GM23338 (cell line): ENCODE data around the gene EIF3K. TPM values are rescaled to one million over a fixed set of nuclear protein-coding genes. Genes with fewer than 3 reads are reported as not detected.

Experiments used
- ATAC-seq: fragments of 200-7000 bp; cut with Tn5 transposase; 3 replicates; pipeline ENCODE4 v1.9.1; 2020
- DNase-seq: peaks from one replicate; pipeline ENCODE4 v3.0.0-alpha.2; 2015; ENCODE audit warnings: low spot score
- H2AFZ ChIP-seq: fragments of 200-600 bp; sonication (generic); 2 replicates; pipeline ENCODE4 v1.8.0; 2016; ENCODE audit warnings: antibody characterized with exemption, mild to moderate bottlenecking, moderate library complexity
- H3F3A ChIP-seq: fragments of 200-600 bp; sonication (generic); replicated peaks from 2 replicates; pipeline ENCODE4 v1.8.0; 2017; ENCODE audit warnings: antibody characterized with exemption, mixed run types, low read depth
- H3K27ac ChIP-seq: fragments of 200-600 bp; sonication (generic); 2 replicates; pipeline ENCODE4 v1.6.1; 2016; ENCODE audit warnings: low read depth
- H3K27me3 ChIP-seq: fragments of 200-600 bp; sonication (generic); 2 replicates; pipeline ENCODE4 v1.8.0; 2016; ENCODE audit warnings: mild to moderate bottlenecking, mixed run types, moderate library complexity; ENCODE audit not compliant: insufficient read depth
- H3K36me3 ChIP-seq: fragments of 200-600 bp; sonication (generic); 2 replicates; pipeline ENCODE4 v1.8.0; 2016; ENCODE audit warnings: mild to moderate bottlenecking; ENCODE audit not compliant: insufficient read depth
- H3K4me1 ChIP-seq: fragments of 200-600 bp; sonication (generic); 2 replicates; pipeline ENCODE4 v1.8.0; 2016; ENCODE audit warnings: mild to moderate bottlenecking, moderate library complexity; ENCODE audit not compliant: insufficient read depth
- H3K4me2 ChIP-seq: fragments of 200-600 bp; sonication (generic); 2 replicates; pipeline ENCODE4 v1.7.1; 2017; ENCODE audit warnings: mixed run types
- H3K4me3 ChIP-seq: fragments of 200-600 bp; sonication (generic); 2 replicates; pipeline ENCODE4 v1.6.1; 2016; ENCODE audit warnings: mixed run types
- H3K79me2 ChIP-seq: fragments of 200-600 bp; sonication (generic); replicated peaks from 2 replicates; pipeline ENCODE4 v1.8.0; 2017; ENCODE audit warnings: mild to moderate bottlenecking; ENCODE audit not compliant: insufficient read depth
- H3K9me2 ChIP-seq: fragments of 200-600 bp; sonication (generic); 2 replicates; pipeline ENCODE4 v1.8.0; 2017; ENCODE audit not compliant: insufficient read depth
- H4K20me1 ChIP-seq: fragments of 200-600 bp; sonication (generic); replicated peaks from 2 replicates; pipeline ENCODE4 v1.8.0; 2017; ENCODE audit warnings: mild to moderate bottlenecking; ENCODE audit not compliant: insufficient read depth
- H3K27ac Mint-ChIP-seq: 2 replicates; pipeline ENCODE4 v1.8.0; 2020; ENCODE audit warnings: inconsistent platforms, mild to moderate bottlenecking, moderate library complexity, mixed read lengths
- H3K27me3 Mint-ChIP-seq: 3 replicates; pipeline ENCODE4 v1.8.0; 2022; ENCODE audit warnings: low read depth, mild to moderate bottlenecking, moderate library complexity, mixed read lengths, inconsistent platforms; ENCODE audit not compliant: insufficient read depth, poor library complexity
- H3K36me3 Mint-ChIP-seq: 3 replicates; pipeline ENCODE4 v1.8.0; 2021; ENCODE audit warnings: low read depth, mild to moderate bottlenecking, inconsistent platforms, moderate library complexity, mixed read lengths
- H3K4me1 Mint-ChIP-seq: 3 replicates; pipeline ENCODE4 v1.8.0; 2020; ENCODE audit warnings: mild to moderate bottlenecking, inconsistent platforms, mixed read lengths
- H3K4me3 Mint-ChIP-seq: 3 replicates; pipeline ENCODE4 v1.8.0; 2021; ENCODE audit warnings: moderate library complexity, mild to moderate bottlenecking, inconsistent platforms, mixed read lengths
- H3K9me3 Mint-ChIP-seq: 3 replicates; pipeline ENCODE4 v1.8.0; 2020; ENCODE audit warnings: moderate library complexity, mild to moderate bottlenecking, inconsistent platforms, mixed read lengths
- CREB1 ChIP-seq: fragments of 250-450 bp; sonication (Bioruptor Pico); IDR thresholded peaks from 2 replicates; pipeline ENCODE4 v1.5.0; 2020; ENCODE audit warnings: low read depth, mild to moderate bottlenecking, moderate library complexity
- EZH2phosphoT487 ChIP-seq: fragments of 200-600 bp; sonication (generic); IDR thresholded peaks from one replicate; pipeline ENCODE4 v1.8.1; 2018; ENCODE audit warnings: antibody characterized with exemption; ENCODE audit not compliant: unreplicated experiment
- NANOG ChIP-seq: IDR thresholded peaks from 2 replicates; pipeline ENCODE4 v1.6.1; 2016; ENCODE audit warnings: antibody characterized with exemption, borderline replicate concordance
- POLR2AphosphoS5 ChIP-seq: IDR thresholded peaks from 2 replicates; pipeline ENCODE4 v1.6.1; 2016; ENCODE audit warnings: antibody characterized with exemption, low read depth
- ZNF331 ChIP-seq: fragments of 250-450 bp; sonication (Bioruptor Pico); IDR thresholded peaks from 2 replicates; pipeline ENCODE4 v1.5.0; 2020; ENCODE audit warnings: low read depth, mild to moderate bottlenecking, moderate library complexity
- polyA plus RNA-seq: library from polyadenylated mRNA; unstranded; fragments of >200 nt; fragmentation: Nextera tagmentation; extraction: Ambion mirVana; gene quantifications from 2 replicates; pipeline ENCODE4 v1.2.1, GENCODE V29; 2016
- total RNA-seq: library from RNA; depleted of rRNA; stranded (reverse); fragments of >200 nt; shearing (Covaris generic); gene quantifications from 2 replicates; pipeline ENCODE4 v1.2.3, GENCODE V29; 2014
- TF ChIP-seq, protein P1 (sequence below), 2 experiments: fragments of 200-600 bp in 1 of 2; sonication (generic) in 1 of 2; conservative IDR thresholded peaks; 2 replicates each; pipeline versions ENCODE4 v1.5.1 to v1.6.1; 2016 to 2017; ENCODE audit warnings: antibody characterized with exemption in 2 of 2, low read depth in 2 of 2, mild to moderate bottlenecking in 2 of 2, moderate library complexity in 1 of 2
- TF ChIP-seq, protein P2 (sequence below): IDR thresholded peaks from one replicate; pipeline ENCODE4 v1.6.1; 2018; ENCODE audit warnings: antibody characterized with exemption; ENCODE audit not compliant: unreplicated experiment
- TF ChIP-seq, protein P3 (sequence below): IDR thresholded peaks from 2 replicates; pipeline ENCODE4 v1.6.1; 2016; ENCODE audit warnings: antibody characterized with exemption

Gene EIF3K
- total and polyA plus RNA-seq, 2 experiments from 2014 or later: 226 to 509 TPM

DNA sequence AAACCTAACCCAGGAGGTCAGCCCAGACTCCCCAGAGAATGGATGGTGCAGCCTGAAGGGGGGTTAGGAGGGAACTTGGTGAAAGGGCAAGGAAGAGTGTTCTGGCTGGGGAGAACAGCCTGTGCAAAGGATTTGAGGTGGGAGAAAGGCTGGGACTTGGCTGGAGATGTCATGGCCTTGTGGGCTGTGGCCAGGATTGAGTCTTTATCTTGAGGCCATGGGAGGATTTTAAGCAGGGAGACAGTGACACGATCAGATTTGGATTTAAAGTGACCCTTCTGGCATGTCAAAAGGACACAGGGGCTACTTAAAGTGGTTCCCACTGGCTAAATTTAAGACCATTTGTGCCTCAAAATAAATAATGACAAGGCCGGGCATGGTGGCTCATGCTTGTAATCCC, 30.9 kb upstream of the EIF3K start:
- ATAC-seq: no peak

More for the DNA sequence above, 30.9 kb upstream of the EIF3K start:
- peaks cover 10% of the 10 kb centered on the region for H3K27me3 Mint-ChIP-seq
- H3K4me3 Mint-ChIP-seq: no peak overlapping the region
- Histone ChIP-seq H3K79me2 (no peaks in the 10 kb centered on the region), H2AFZ (no peak overlapping the region), H3K27me3 (no peaks in the 10 kb centered on the region), H3K4me3 (no peak overlapping the region), H3K4me2 (no peak overlapping the region), H3K27ac (no peak overlapping the region), H3K9me2 (no peaks in the 10 kb centered on the region), H4K20me1 (no peaks in the 10 kb centered on the region), H3F3A (no peaks in the 10 kb centered on the region), H3K36me3 (no peaks in the 10 kb centered on the region), H3K4me1 (no peaks in the 10 kb centered on the region)
- H3K36me3 Mint-ChIP-seq: peaks cover 23% of the 10 kb centered on the region
- no peaks in the 10 kb centered on the region for H3K4me1 Mint-ChIP-seq
- TF ChIP-seq, protein P1, sequence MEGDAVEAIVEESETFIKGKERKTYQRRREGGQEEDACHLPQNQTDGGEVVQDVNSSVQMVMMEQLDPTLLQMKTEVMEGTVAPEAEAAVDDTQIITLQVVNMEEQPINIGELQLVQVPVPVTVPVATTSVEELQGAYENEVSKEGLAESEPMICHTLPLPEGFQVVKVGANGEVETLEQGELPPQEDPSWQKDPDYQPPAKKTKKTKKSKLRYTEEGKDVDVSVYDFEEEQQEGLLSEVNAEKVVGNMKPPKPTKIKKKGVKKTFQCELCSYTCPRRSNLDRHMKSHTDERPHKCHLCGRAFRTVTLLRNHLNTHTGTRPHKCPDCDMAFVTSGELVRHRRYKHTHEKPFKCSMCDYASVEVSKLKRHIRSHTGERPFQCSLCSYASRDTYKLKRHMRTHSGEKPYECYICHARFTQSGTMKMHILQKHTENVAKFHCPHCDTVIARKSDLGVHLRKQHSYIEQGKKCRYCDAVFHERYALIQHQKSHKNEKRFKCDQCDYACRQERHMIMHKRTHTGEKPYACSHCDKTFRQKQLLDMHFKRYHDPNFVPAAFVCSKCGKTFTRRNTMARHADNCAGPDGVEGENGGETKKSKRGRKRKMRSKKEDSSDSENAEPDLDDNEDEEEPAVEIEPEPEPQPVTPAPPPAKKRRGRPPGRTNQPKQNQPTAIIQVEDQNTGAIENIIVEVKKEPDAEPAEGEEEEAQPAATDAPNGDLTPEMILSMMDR (conservative IDR thresholded peaks at IDR 0.05; ENCODE audit: low read depth in 2 of 2): no peak
- no peak for TF ChIP-seq NANOG
- no peak for TF ChIP-seq ZNF331 (CRISPR knock-in tag)
- no peak for TF ChIP-seq CREB1 (CRISPR knock-in tag)
- TF ChIP-seq EZH2phosphoT487: no peak
- TF ChIP-seq, protein P2, sequence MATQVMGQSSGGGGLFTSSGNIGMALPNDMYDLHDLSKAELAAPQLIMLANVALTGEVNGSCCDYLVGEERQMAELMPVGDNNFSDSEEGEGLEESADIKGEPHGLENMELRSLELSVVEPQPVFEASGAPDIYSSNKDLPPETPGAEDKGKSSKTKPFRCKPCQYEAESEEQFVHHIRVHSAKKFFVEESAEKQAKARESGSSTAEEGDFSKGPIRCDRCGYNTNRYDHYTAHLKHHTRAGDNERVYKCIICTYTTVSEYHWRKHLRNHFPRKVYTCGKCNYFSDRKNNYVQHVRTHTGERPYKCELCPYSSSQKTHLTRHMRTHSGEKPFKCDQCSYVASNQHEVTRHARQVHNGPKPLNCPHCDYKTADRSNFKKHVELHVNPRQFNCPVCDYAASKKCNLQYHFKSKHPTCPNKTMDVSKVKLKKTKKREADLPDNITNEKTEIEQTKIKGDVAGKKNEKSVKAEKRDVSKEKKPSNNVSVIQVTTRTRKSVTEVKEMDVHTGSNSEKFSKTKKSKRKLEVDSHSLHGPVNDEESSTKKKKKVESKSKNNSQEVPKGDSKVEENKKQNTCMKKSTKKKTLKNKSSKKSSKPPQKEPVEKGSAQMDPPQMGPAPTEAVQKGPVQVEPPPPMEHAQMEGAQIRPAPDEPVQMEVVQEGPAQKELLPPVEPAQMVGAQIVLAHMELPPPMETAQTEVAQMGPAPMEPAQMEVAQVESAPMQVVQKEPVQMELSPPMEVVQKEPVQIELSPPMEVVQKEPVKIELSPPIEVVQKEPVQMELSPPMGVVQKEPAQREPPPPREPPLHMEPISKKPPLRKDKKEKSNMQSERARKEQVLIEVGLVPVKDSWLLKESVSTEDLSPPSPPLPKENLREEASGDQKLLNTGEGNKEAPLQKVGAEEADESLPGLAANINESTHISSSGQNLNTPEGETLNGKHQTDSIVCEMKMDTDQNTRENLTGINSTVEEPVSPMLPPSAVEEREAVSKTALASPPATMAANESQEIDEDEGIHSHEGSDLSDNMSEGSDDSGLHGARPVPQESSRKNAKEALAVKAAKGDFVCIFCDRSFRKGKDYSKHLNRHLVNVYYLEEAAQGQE: no peak
- no peak for TF ChIP-seq POLR2AphosphoS5
- TF ChIP-seq, protein P3, sequence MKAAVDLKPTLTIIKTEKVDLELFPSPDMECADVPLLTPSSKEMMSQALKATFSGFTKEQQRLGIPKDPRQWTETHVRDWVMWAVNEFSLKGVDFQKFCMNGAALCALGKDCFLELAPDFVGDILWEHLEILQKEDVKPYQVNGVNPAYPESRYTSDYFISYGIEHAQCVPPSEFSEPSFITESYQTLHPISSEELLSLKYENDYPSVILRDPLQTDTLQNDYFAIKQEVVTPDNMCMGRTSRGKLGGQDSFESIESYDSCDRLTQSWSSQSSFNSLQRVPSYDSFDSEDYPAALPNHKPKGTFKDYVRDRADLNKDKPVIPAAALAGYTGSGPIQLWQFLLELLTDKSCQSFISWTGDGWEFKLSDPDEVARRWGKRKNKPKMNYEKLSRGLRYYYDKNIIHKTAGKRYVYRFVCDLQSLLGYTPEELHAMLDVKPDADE: no peak
- no peaks in the 10 kb centered on the region for H3K9me3 Mint-ChIP-seq
- no peak overlapping the region for H3K27ac Mint-ChIP-seq
- DNase-seq: no peak
